Measurements from ENCODE around the gene TMEM51.

DNA sequence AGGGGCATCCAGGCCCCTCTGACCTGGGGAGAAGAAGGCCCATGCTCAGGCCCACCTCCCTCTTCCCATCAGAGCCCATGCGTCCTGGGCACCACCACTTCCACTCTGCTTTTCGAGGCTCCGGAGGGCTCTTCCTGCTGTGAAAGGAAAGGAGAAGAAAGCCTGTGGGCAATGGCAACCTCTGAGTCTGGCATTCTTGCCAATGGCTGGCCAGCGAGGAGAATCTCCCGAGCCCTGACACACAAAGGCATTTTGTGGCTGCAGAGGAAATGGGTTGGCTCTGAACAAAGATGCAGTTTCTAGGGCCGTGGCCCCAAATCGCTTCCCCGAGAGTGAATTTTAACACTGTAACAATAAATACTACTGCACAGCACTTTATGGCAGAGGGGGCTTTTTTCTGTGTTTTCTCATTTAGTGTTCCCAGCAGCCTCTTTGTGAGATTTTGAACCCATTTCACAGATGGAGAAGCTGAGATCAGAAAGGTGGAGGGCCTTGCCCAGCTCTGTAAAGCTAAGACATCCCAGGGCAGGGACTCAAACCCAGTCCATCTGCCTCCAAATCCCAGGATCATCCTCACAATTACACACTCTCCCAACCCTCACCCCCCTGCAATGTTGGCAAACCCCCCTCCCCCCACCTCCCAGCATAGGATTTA is 35.7 kb upstream of the TMEM51 start:
- TF ChIP-seq, protein P1, sequence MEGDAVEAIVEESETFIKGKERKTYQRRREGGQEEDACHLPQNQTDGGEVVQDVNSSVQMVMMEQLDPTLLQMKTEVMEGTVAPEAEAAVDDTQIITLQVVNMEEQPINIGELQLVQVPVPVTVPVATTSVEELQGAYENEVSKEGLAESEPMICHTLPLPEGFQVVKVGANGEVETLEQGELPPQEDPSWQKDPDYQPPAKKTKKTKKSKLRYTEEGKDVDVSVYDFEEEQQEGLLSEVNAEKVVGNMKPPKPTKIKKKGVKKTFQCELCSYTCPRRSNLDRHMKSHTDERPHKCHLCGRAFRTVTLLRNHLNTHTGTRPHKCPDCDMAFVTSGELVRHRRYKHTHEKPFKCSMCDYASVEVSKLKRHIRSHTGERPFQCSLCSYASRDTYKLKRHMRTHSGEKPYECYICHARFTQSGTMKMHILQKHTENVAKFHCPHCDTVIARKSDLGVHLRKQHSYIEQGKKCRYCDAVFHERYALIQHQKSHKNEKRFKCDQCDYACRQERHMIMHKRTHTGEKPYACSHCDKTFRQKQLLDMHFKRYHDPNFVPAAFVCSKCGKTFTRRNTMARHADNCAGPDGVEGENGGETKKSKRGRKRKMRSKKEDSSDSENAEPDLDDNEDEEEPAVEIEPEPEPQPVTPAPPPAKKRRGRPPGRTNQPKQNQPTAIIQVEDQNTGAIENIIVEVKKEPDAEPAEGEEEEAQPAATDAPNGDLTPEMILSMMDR (IDR thresholded peaks at IDR 0.05), result no peak
- no peak for TF ChIP-seq POLR2A (IDR thresholded peaks at IDR 0.05)

All from body of pancreas (tissue), 4 donors.